Neural crest cell (in vitro differentiated cells): ENCODE results near the gene RPLP1. TPM values are rescaled to one million over a fixed set of nuclear protein-coding genes. Genes with fewer than 3 reads are reported as not detected.

Source experiments
- DNase-seq: peaks from one replicate; pipeline ENCODE4 v3.0.0; 2021; ENCODE audit warnings: low read depth, mixed read lengths, low spot score
- H3K27ac Mint-ChIP-seq: one replicate; pipeline ENCODE4 v1.8.0; 2021; ENCODE audit warnings: mild to moderate bottlenecking, mixed read lengths; ENCODE audit not compliant: unreplicated experiment
- H3K27me3 Mint-ChIP-seq: 2 replicates; pipeline ENCODE4 v1.8.0; 2021; ENCODE audit warnings: low read depth, mild to moderate bottlenecking, mixed read lengths
- H3K36me3 Mint-ChIP-seq: 2 replicates; pipeline ENCODE4 v1.8.0; 2021; ENCODE audit warnings: low read depth, mild to moderate bottlenecking, mixed read lengths
- H3K4me1 Mint-ChIP-seq: 2 replicates; pipeline ENCODE4 v1.8.0; 2021; ENCODE audit warnings: mixed read lengths
- H3K4me3 Mint-ChIP-seq: one replicate; pipeline ENCODE4 v1.8.0; 2021; ENCODE audit warnings: mild to moderate bottlenecking, mixed read lengths
- H3K9me3 Mint-ChIP-seq: 2 replicates; pipeline ENCODE4 v1.8.0; 2021; ENCODE audit warnings: mixed read lengths
- CTCF ChIP-seq: fragments of 200-600 bp; sonication (generic); conservative IDR thresholded peaks from 2 replicates; pipeline ENCODE4 v1.5.0; 2021; ENCODE audit warnings: antibody characterized with exemption, mild to moderate bottlenecking
- total RNA-seq: library from RNA; stranded (reverse); gene quantifications from 2 replicates; pipeline ENCODE4 v1.2.1, GENCODE V29; 2021

The RPLP1 gene
- total RNA-seq, 1 donor from 2014 or later = 1,595 TPM

DNA sequence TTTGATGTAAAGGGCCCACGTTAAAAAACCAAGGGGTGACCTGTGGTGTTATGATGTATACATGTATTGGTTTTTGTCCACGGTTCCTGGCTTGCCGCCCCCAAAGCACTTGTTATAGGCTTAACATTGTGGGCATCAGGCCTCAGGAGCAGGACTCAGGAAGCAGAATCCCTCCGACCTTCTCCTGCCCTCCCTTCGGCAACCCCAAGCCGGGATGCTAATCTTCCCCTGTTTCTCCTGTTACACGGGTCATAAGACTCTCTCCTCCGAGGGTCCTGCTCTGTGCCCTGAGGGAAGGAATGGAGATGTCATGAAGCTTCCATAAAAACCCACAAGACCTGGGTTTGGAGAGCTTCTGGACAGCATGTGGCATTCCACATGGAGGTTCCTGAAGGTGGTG lies 48.8 kb downstream of the RPLP1 start:
- H3K36me3 Mint-ChIP-seq = no peaks in the 10 kb centered on the region
- no peaks in the 10 kb centered on the region for H3K9me3 Mint-ChIP-seq
- DNase-seq = no peak
- H3K27ac Mint-ChIP-seq = no peak overlapping the region
- no peak for TF ChIP-seq CTCF
- H3K27me3 Mint-ChIP-seq = peaks cover 5% of the 10 kb centered on the region
- no peak overlapping the region for H3K4me3 Mint-ChIP-seq
- peaks cover 39% of the 10 kb centered on the region for H3K4me1 Mint-ChIP-seq

- Mint-ChIP-seq H3K4me3 (no peak overlapping the region), H3K9me3 (no peaks in the 10 kb centered on the region), H3K4me1 (peaks cover 39% of the 10 kb centered on the region), H3K27me3 (peaks cover 5% of the 10 kb centered on the region), H3K27ac (no peak overlapping the region), H3K36me3 (no peaks in the 10 kb centered on the region)
- TF ChIP-seq CTCF = peak; percentile 25
- no peak for DNase-seq
These were observed 49.9 kb downstream of the RPLP1 start for GRCh38 chr15:69502470-69503045.

DNA sequence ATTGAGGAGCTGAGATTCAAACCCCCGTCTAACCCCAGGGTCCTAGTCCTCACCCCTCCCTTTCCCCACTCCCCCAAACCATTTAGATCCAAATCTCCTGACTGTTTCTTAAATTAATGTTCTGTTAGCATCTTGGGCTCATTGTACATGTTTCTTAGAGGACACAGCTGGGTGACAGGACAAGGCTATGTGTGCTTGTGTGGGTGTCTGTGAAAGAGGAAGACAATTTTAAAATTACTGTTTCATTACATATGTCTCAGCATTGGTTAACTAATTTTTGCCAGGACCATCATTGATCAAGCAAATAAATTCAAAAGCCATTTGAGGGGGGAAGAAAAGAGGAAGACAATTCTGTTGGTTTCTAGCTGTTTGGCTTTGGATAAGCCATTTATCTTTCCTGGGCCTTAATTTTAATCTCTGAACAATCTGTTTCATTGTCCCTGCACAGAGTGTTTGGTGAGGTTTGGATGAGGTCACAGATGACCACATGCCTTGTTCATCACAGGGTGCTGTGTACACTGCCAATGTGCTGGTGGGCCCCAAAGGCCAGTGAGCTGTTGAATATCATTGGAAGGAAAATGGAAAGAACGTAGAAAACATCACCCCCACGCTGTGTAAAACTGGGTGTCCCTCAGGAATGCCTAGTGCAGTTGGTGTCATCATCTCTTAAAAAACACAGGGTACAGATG lies 51.9 kb downstream of the RPLP1 start:
- peak overlapping the region; percentile 40 for H3K27ac Mint-ChIP-seq
- no peak for DNase-seq
- TF ChIP-seq CTCF = no peak
- no peak overlapping the region for H3K4me3 Mint-ChIP-seq
- peaks cover 32% of the 10 kb centered on the region for H3K4me1 Mint-ChIP-seq
- H3K27me3 Mint-ChIP-seq = peaks cover 5% of the 10 kb centered on the region
- no peaks in the 10 kb centered on the region for H3K36me3 Mint-ChIP-seq
- no peaks in the 10 kb centered on the region for H3K9me3 Mint-ChIP-seq

Other genes starting within 250 kb of the RPLP1 start
- gene PAQR5, start 153.9 kb upstream of the RPLP1 start, total RNA-seq = 0.16 and 0.21 TPM in 2 replicates
- 67.3 and 69.6 TPM in 2 replicates for gene KIF23, start 38.5 kb upstream of the RPLP1 start, total RNA-seq